HG02970 (cell line): Measurements from ENCODE around the gene DSN1.

ENCODE experiments used
- ATAC-seq: cut with Tn5 transposase; IDR thresholded peaks from one replicate; pipeline ENCODE4 v1.9.1; 2021; ENCODE audit warnings: mild to moderate bottlenecking, moderate library complexity, moderate number of reproducible peaks; ENCODE audit not compliant: unreplicated experiment, low FRiP score

DSN1 gene

DNA sequence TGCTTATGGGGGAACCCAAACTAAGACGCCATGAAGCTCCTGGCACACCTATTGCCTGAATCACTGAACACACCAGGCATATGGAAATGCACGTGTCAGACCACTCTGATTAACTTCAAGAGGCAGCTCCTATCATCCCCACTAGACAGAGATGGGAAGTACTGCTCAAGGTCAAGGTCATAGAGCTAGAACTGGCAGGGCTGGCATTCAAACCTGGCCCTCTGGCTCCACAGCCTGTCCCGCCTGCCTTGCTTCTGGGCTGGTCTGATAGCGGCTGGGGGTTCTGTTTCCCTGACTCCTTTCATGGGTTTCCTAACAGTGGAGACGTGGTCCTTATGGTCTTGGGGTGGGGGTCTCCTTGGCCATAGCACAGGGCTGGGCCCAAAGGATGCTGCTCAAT, 22.6 kb upstream of the DSN1 start:
- no peak for ATAC-seq

DNA sequence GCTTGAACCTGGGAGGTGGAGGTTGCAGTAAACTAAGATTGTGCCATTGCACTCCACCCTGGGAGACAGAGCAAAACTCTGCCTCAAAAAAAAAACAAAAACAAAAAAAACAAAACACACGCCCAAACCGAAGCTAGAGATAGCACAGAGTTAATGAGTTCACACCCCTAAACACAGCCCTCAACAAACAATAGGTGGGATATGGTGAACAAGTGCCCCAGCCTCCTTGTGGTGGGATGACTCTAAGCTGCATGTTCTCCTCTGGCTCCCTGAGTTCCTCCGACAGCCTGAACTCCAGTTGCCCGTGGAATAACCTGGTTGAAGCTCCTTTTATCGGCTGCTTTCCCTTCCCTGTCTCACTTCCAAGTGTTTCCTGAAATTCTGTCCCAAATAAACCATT, 22.1 kb upstream of the DSN1 start:
- ATAC-seq, result no peak

DNA sequence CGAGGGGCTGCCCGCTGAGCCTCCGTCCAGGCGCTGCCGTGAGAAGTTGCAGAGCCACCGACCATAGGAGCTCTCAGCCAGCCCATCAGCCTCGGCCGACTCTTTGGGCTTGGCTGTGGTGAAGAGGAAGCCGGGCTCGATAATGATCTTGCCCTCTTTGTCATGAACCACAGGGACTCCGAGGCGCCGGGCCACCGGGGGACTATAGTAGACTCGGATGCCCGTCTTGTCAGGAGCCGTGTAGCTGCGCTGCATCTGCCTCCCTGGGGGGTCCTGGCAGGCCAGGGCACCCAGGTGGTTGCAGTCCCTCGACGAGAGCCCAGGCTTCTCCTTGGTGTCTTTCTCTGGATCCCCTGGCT, 20.5 kb upstream of the DSN1 start:
- ATAC-seq, result no peak

- no peak for ATAC-seq
Measured at GRCh38 chr20:36793294-36794115, 19.9 kb upstream of the DSN1 start.

DNA sequence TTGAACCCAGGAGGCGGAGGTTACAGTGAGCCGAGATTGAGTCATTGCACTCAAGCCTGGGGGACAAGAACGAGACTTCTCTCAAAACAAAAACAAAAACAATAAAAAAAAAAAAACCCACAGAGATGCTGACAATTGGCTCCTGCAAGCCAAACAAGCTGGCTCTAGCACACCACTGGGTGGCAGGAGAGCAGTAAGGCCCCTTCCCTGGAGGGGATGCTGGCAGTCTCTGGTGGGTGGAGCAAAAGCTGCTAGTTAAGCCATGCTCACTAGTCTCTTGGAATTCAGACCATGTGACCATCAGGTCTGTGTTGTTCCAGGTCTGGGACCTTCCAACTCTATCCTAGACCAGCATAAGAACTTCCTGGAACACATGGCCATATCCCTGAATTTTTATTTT, 18.9 kb upstream of the DSN1 start:
- no peak for ATAC-seq

DNA sequence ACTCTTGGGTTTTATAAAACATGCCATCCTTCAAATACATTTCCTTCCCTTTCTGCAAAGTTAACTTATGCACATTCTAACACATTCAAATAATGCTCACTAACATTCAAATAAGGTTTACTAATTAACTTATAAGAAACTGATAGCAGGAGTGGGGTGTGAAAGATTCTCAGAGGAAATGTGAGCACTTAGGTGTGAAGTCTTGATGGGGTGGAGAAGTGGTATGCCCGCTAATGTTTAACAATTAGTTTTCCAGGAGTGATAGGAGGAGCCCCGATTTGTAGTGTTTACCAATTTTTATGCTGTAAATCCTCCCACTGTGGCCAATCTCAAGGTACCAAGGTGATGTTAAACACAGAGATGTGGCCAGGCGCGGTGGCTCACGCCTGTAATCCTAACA, 18.3 kb upstream of the DSN1 start:
- no peak for ATAC-seq

- ATAC-seq, result no peak
Measured at GRCh38 chr20:36786663-36787062, 13.1 kb upstream of the DSN1 start.

DNA sequence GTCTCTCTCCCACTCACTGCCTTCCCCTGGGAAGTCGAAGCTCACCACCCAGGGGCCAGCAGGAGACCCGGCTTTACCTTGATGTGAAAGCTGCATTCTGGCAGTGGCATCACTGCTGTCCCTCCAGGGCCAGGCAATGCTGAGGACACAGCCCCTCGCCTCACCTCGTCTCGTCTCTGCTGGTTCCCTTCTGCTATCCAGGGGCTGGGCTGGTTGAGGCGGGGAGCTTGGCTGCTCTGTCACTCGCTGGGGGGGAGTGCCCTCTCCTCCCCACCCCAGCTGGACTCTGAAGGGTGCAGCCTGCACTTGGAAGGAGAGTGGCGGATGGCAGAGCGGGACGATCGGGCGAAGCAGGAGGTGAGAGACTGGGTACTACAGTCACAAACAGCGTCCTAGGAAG, 12.7 kb upstream of the DSN1 start:
- ATAC-seq, result no peak

GRCh38 chr20:36785308-36785707, 11.7 kb upstream of the DSN1 start:
- no peak for ATAC-seq

GRCh38 chr20:36784900-36785299, 11.3 kb upstream of the DSN1 start:
- no peak for ATAC-seq

DNA sequence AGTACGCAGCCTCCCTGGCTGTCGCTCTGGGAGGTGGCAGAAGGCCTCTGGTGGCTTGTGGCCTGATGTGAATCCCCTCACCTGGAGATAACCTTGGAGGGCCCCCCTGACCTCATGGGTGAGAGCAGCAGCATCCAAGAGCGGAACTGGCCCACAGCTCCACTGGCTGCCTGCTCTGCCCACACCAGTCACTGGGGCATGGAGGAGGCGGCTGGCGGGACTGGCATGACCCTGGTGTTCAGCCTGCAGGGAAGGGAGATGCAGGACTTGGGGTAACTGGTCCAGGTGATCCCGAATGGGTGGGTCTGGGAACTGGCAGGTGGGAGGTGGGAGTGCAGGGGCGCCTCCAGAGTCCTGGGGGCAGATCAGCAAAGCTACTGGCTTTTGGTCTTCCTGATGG, 10.6 kb upstream of the DSN1 start:
- ATAC-seq, result no peak

- no peak for ATAC-seq
Measured at GRCh38 chr20:36779656-36780025, 6.1 kb upstream of the DSN1 start.

DNA sequence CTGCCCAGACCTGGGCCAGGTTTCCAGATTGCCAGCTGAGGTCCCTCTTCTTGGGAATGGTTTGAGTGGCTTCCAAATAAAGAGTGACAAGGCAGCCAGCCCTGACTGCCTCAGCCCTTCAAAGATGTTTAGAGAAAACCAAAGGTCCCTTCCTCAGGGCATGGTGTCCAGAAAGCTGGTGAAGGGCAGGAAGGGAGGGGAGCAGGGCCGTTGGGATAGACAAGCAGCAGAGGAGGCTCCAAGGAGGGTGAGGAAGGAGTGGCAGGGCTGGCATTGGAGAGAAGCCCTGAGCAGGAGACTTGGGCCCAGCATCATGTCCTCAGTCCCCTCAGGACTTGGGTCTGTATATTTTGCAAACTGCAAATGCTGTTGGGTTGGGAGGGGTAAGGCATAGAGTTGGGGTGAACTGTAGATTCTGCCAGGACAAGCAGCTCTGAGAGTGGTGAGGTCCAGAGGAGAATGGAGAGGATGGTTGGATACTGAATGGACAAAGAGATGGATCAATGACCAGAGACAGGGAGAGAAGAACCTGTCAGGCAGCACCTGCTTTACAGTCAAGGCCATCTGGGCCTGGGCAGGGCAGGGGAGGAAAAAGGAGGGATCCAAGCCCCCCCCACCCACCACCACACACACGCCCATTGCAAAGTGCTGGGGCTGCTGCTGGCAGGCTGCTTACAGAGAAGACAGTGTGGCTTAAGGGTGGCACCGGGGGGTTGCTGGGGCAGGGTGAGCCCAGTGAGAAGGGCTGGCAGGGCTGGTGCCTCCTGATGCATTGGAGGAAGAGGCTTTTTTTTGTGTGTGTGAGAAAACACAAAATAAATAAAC, 5.5 kb upstream of the DSN1 start:
- no peak for ATAC-seq

DNA sequence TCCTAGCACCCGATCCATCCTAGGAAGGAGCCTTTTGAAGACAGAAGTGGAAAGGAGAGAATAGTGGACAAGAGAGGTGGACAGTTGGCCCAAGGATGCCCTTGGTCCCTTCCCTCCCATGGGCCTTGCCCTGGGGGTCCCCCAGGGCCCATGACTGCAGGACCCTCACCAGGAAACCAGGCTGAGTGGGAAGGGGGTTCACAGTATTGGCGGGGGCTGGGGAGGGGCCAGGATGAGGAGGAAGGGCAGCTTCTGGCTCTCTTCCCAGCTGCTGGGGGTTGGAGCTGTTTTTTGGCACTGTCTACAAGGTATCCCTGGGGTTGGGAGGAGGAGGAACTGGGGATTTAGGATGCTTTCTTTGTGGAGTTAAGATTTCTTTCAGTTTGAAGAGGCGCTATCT, 4.0 kb upstream of the DSN1 start:
- no peak for ATAC-seq

DNA sequence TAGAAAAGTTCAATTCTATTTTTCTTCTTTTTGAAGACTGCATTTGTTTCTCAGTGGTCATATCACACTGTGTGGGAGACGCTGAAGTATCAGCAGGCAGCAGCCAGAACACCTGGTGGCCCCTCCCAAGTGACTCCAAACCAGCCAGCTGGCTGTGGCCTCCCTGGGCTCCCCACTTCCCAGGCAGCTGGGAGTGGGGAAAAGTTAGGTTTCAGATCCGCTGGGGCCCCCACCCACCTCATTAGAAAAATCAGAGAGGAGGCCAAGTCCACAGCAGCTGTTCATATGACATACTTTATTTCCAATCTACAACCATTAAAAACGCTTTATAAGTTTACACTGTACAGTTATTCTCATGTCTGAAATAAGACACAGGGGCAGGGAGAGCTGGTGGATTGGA, 3.6 kb upstream of the DSN1 start:
- no peak for ATAC-seq

DNA sequence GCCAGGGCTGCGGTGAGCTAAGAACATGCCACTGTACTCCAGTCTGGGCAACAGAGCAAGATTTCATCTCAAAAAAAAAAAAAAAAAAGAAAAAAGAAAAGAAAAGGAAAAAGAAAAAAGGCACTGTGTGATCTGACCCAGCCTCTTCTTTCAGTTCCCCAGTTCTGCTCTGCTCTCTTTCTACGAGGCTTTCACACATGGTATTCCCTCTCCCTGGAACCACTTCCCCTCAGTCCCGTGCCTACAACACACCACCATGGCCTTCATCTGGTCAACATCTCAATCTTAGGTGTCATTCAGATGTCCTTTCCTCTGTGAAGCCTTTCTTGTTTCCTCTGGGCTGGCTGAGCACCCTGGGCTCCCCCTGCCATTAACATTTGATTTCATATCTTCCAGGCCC, 2.3 kb upstream of the DSN1 start:
- no peak for ATAC-seq

- no peak for ATAC-seq
Measured at GRCh38 chr20:36775196-36775595, 1.6 kb upstream of the DSN1 start.

DNA sequence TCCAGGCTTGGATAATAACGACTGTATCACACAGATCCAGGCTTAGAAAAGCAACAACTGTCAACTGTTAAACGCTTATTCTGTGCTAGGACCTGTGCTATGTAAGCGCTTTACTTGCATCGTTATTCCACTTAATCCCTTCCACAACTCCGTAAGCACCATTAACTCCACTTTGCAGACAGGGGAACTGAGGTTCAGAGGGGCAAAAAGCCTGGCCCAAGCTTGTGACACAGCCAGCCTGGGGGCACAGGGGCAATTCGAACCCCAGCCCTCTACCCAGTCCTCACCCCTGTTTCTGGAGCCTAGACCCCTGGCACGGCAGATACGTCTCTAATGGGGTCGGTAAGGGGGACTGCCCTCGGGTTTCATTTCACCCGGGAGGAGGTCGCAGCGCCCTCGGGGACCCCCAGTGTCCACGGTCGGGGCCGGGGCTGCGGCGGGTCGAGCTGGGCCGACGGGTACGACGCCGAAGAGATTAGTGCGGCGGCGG, 411 bp downstream of the DSN1 start:
- ATAC-seq, result peak; percentile 12

DNA sequence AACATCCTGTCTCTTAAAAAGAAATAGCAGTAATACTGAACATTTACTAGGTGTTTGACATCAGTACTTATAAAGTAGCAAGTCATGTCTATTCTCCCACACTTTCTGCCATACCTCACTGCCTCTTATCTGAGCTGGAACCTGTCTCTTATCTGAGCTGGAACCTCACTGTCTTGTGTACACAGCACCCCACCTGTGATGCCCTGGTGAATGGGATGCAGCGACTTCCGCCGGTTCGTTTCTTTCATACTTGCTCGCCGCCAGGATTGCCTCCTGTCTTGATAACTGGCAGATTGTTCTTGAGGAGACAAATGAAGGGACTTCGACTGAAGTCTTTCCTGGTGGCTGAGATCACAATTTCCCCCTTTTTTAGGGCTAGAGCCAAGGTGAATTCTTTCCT, 2.9 kb downstream of the DSN1 start:
- no peak for ATAC-seq

DNA sequence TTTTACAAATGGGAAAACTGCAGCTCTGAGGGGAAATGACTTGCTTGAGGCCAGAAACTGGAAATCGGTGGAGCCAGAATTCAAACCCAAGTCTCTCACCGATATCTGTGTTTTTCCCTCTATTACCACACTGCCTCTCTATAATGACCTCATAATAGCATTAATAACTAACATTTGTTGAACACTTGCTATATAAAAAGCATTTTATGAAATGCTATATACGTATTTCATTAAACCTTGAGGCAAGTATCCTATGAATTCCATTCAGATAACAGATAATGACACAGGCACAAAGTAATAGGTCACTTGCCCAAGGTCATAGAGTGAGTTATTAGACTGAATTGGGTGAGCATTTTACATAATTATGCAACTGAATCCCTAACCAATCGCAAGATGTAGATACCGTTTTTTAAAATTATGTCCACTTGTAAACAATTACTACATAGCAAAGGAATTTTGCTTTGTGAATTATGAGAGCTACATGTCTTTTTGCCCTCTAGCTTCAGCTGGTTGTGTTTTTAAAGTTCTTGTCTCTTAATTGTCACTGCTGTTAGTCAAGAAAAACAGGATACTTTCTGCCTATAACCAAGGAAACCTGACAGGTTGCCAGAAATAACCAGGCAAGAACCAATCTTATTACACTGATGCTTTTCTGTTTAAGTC, 4.7 kb downstream of the DSN1 start:
- no peak for ATAC-seq

- no peak for ATAC-seq
Measured at GRCh38 chr20:36761125-36761524, 12.4 kb downstream of the DSN1 start.
